OCI-LY7 (cell line): ENCODE results near the gene PRKN. TPM values are rescaled to one million over a fixed set of nuclear protein-coding genes. Genes with fewer than 3 reads are reported as not detected.

Source experiments
- BruUV-seq: library from RNA; stranded (reverse); fragments of 400-500 nt; replicated peaks from 2 replicates; lab custom pipeline; 2021; lab: Mats Ljungman, UMichigan
- CTCF ChIA-PET: fragments of 300-600 bp; sonication (Branson Sonifier 250); formaldehyde crosslinking; loops from one replicate; lab custom pipeline; 2022; ENCODE audit warnings: antibody characterized with exemption; ENCODE audit not compliant: unreplicated experiment; lab: Charles Lee
- POLR2A ChIA-PET: fragments of 300-600 bp; sonication (Branson Sonifier 250); formaldehyde crosslinking; loops from one replicate; lab custom pipeline; 2022; ENCODE audit warnings: antibody characterized with exemption; lab: Charles Lee
- DNase-seq: peaks from one replicate; pipeline ENCODE4 v3.0.0-alpha.2; 2015; ENCODE audit warnings: low spot score
- H2AFZ ChIP-seq: fragments of 200-600 bp; sonication (generic), shearing (Covaris generic); 2 replicates; pipeline ENCODE4 v1.6.1; 2014; ENCODE audit warnings: mild to moderate bottlenecking, antibody characterized with exemption, low read length, moderate library complexity
- H3K27ac ChIP-seq: fragments of 200-600 bp; sonication (generic); 2 replicates; pipeline ENCODE4 v1.5.1; 2014; ENCODE audit warnings: mixed run types, low read depth, mild to moderate bottlenecking, moderate library complexity, low read length, inconsistent platforms; ENCODE audit not compliant: poor library complexity, severe bottlenecking
- H3K36me3 ChIP-seq: fragments of 200-600 bp; sonication (generic); 2 replicates; pipeline ENCODE4 v1.6.1; 2014; ENCODE audit warnings: mild to moderate bottlenecking, antibody characterized with exemption, low read length, moderate library complexity, mixed read lengths; ENCODE audit not compliant: insufficient read depth
- H3K4me1 ChIP-seq: fragments of 200-600 bp; sonication (generic); 2 replicates; pipeline ENCODE4 v1.5.1; 2014; ENCODE audit warnings: mild to moderate bottlenecking, low read length; ENCODE audit not compliant: insufficient read depth, poor library complexity, severe bottlenecking
- H3K4me2 ChIP-seq: fragments of 200-600 bp; sonication (generic); 2 replicates; pipeline ENCODE4 v1.6.1; 2014; ENCODE audit warnings: mild to moderate bottlenecking, low read length
- H3K4me3 ChIP-seq: fragments of 200-600 bp; sonication (generic); 2 replicates; pipeline ENCODE4 v1.5.1; 2014; ENCODE audit warnings: mild to moderate bottlenecking, low read depth, low read length; ENCODE audit not compliant: poor library complexity, severe bottlenecking
- H3K79me2 ChIP-seq: fragments of 200-600 bp; sonication (generic); 2 replicates; pipeline ENCODE4 v1.6.1; 2016; ENCODE audit warnings: low read depth, mild to moderate bottlenecking, low read length, moderate library complexity, mixed read lengths; ENCODE audit not compliant: insufficient read depth
- H3K9me2 ChIP-seq: fragments of 200-600 bp; sonication (generic); 2 replicates; pipeline ENCODE4 v1.6.1; 2016; ENCODE audit warnings: mild to moderate bottlenecking, low read length, mixed read lengths; ENCODE audit not compliant: insufficient read depth
- H3K9me3 ChIP-seq: fragments of 200-600 bp; sonication (generic); 2 replicates; pipeline ENCODE4 v1.6.1; 2014; ENCODE audit warnings: mild to moderate bottlenecking, mixed run types, low read length, mixed read lengths
- H4K20me1 ChIP-seq: fragments of 200-600 bp; sonication (generic); 2 replicates; pipeline ENCODE4 v1.6.1; 2014; ENCODE audit warnings: mild to moderate bottlenecking, antibody characterized with exemption, low read length, moderate library complexity, mixed read lengths; ENCODE audit not compliant: insufficient read depth
- EZH2phosphoT487 ChIP-seq: fragments of 200-600 bp; sonication (generic); IDR thresholded peaks from 2 replicates; pipeline ENCODE4 v1.6.1; 2018; ENCODE audit warnings: low read depth, borderline replicate concordance, mild to moderate bottlenecking, mixed run types, antibody characterized with exemption, low read length, moderate library complexity, mixed read lengths
- intact Hi-C: fragments of 100-400 bp; cut with micrococcal nuclease; formaldehyde crosslinking; loops from one replicate; pipeline ENCODE4 v1.10.0; 2022; ENCODE audit not compliant: unreplicated experiment
- total RNA-seq, 2 experiments: library from RNA; depleted of rRNA in 1 of 2; stranded (reverse); fragments of >200 nt in 1 of 2; shearing (Covaris generic) in 1 of 2; gene quantifications; 2 replicates each; pipeline ENCODE4 v1.2.3, GENCODE V29; 2014 to 2022
- TF ChIP-seq, protein P1 (sequence below): fragments of 200-600 bp; sonication (generic); conservative IDR thresholded peaks from 2 replicates; pipeline ENCODE4 v1.5.1; 2014; ENCODE audit warnings: mild to moderate bottlenecking, antibody characterized with exemption, low read length, moderate library complexity, mixed read lengths

The PRKN gene
- total RNA-seq, 2 experiments from 2014 or later: 1.3 to 2.0 TPM

- intact Hi-C loops: no loop called here
- Histone ChIP-seq H4K20me1 (no peaks in the 10 kb centered on the region), H3K27ac (no peak overlapping the region), H3K36me3 (no peaks in the 10 kb centered on the region), H3K4me3 (no peak overlapping the region), H3K79me2 (no peaks in the 10 kb centered on the region), H3K9me3 (no peaks in the 10 kb centered on the region), H3K4me2 (no peak overlapping the region), H2AFZ (no peak overlapping the region), H3K4me1 (no peaks in the 10 kb centered on the region), H3K9me2 (no peaks in the 10 kb centered on the region)
- TF ChIP-seq EZH2phosphoT487: no peak
- TF ChIP-seq, protein P1, sequence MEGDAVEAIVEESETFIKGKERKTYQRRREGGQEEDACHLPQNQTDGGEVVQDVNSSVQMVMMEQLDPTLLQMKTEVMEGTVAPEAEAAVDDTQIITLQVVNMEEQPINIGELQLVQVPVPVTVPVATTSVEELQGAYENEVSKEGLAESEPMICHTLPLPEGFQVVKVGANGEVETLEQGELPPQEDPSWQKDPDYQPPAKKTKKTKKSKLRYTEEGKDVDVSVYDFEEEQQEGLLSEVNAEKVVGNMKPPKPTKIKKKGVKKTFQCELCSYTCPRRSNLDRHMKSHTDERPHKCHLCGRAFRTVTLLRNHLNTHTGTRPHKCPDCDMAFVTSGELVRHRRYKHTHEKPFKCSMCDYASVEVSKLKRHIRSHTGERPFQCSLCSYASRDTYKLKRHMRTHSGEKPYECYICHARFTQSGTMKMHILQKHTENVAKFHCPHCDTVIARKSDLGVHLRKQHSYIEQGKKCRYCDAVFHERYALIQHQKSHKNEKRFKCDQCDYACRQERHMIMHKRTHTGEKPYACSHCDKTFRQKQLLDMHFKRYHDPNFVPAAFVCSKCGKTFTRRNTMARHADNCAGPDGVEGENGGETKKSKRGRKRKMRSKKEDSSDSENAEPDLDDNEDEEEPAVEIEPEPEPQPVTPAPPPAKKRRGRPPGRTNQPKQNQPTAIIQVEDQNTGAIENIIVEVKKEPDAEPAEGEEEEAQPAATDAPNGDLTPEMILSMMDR: no peak
- CTCF ChIA-PET: no interaction called here
- no peak for DNase-seq
- no TSS peak for BruUV-seq
- POLR2A ChIA-PET: no interaction called here
These were observed 1087.8 kb downstream of the PRKN start for GRCh38 chr6:161639772-161640171.

- POLR2A ChIA-PET: interaction anchor here (1.1 kb wide), 1 partner anchor 24 kb away, joined by 3 read pairs; no protein-coding TSS in a partner anchor
- BruUV-seq: no TSS peak
- CTCF ChIA-PET: no interaction called here
These were observed 1089.9 kb downstream of the PRKN start for GRCh38 chr6:161637658-161638057.

GRCh38 chr6:161636882-161637430 is 1090.6 kb downstream of the PRKN start:
- intact Hi-C loops: no loop called here
- Histone ChIP-seq H3K36me3 (no peaks in the 10 kb centered on the region), H3K9me2 (no peaks in the 10 kb centered on the region), H3K4me3 (no peak overlapping the region), H3K4me1 (no peaks in the 10 kb centered on the region), H3K9me3 (no peaks in the 10 kb centered on the region), H3K79me2 (no peaks in the 10 kb centered on the region), H3K4me2 (no peak overlapping the region), H3K27ac (no peak overlapping the region), H4K20me1 (no peaks in the 10 kb centered on the region), H2AFZ (no peak overlapping the region)
- DNase-seq: no peak
- CTCF ChIA-PET: no interaction called here
- TF ChIP-seq, protein P1: no peak
- no peak for TF ChIP-seq EZH2phosphoT487
- POLR2A ChIA-PET: interaction anchor here (1.1 kb wide), 1 partner anchor 23 kb away, joined by 3 read pairs; no protein-coding TSS in a partner anchor
- no TSS peak for BruUV-seq

More at GRCh38 chr6:161637658-161638057, 1089.9 kb downstream of the PRKN start:
- no peaks in the 10 kb centered on the region for H3K4me1 ChIP-seq
- no peak overlapping the region for H3K4me2 ChIP-seq
- no peaks in the 10 kb centered on the region for H3K9me3 ChIP-seq
- no peak overlapping the region for H3K27ac ChIP-seq
- no peak overlapping the region for H3K4me3 ChIP-seq
- H4K20me1 ChIP-seq: no peaks in the 10 kb centered on the region
- H3K79me2 ChIP-seq: no peaks in the 10 kb centered on the region
- no peak for DNase-seq
- intact Hi-C loops: no loop called here
- no peak overlapping the region for H2AFZ ChIP-seq
- no peaks in the 10 kb centered on the region for H3K9me2 ChIP-seq
- H3K36me3 ChIP-seq: no peaks in the 10 kb centered on the region
- TF ChIP-seq EZH2phosphoT487: no peak
- TF ChIP-seq, protein P1: no peak
